HUDEP-2 (cell line): ENCODE data around the gene VAV2.
"Not testable (repeated sequence)": the region's sequence is repeated elsewhere in the genome, so short reads cannot be mapped to it uniquely, and the experiment has no call there.

ENCODE experiments used
- DNase-seq, 76 experiments: peaks; one replicate each; lab custom pipeline; 2025; ENCODE audit not compliant: unreplicated experiment in 76 of 76; lab: John Stamatoyannopoulos, UW

VAV2 gene

DNA sequence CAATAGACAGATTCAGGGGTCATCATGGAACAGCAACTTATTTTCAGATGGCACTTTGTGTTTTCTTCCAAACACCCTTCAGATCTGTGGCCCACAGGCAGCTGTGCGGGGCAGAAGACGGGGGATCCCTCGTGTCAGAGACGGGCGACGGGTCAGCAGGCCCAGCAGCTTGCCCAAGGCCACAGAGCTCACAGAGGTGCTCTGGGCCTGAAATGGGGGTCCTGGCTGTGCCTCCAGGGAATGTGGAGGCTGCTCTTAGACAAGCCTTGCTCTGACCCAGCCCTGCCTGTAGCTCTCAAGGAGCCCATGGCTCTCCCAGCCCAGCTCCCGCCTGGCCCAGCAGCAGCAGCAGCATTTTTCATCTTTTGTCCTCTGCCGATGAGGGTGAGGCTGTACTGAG, 213.0 kb downstream of the VAV2 start:
- no peak for DNase-seq

DNA sequence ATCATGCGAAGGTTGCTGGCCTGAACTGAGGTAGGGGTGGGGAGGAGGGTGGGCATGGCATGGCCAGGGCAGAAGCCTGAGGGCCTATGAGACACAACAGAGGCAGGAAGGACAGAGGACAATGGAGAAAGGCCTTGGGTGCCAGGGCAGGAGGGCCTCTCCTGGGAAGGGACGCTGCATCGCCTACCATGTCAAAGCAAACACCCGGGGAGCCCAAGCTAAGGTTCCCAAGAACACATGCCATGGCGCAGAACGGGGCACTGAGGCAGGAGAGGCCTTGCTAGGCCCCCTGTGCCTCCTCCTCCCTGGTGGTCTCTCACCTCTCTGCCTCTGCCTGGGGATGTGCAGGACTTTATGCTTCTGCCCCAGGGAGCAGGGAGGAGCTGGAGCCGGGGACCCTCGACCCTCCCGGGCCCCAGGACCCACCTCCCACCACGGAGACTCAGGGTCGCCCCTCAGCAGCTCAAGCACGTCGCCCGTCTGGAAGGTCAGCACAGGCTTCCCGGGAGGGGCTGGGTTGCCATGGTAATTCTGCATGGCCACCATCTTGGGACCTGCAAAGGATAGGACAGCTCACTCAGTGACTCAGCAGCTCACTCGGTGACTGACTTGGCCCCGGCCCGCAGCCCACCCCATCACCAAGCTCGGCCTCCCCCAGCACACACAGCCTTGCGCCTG, 213.6 kb downstream of the VAV2 start:
- DNase-seq, result no peak

DNA sequence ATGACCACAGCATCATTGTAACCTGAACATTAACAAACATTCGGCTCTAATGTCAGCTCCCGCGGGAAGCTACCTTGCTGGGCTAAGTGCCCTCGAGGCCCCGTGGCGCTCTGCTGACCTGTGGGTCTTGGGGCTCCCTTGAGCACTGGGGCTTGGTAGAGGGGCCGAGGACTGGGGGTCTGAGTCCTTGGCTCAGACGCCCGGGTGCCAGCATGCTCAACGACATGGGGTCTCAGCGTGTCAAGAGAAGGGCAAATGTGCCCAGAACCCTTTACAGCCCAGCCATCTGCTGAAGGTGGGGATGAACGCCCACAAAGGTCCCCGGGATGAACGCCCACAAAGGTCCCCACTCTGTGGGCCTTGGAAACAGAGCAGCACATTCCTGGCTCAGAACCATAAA, 214.3 kb downstream of the VAV2 start:
- DNase-seq, result no peak

DNA sequence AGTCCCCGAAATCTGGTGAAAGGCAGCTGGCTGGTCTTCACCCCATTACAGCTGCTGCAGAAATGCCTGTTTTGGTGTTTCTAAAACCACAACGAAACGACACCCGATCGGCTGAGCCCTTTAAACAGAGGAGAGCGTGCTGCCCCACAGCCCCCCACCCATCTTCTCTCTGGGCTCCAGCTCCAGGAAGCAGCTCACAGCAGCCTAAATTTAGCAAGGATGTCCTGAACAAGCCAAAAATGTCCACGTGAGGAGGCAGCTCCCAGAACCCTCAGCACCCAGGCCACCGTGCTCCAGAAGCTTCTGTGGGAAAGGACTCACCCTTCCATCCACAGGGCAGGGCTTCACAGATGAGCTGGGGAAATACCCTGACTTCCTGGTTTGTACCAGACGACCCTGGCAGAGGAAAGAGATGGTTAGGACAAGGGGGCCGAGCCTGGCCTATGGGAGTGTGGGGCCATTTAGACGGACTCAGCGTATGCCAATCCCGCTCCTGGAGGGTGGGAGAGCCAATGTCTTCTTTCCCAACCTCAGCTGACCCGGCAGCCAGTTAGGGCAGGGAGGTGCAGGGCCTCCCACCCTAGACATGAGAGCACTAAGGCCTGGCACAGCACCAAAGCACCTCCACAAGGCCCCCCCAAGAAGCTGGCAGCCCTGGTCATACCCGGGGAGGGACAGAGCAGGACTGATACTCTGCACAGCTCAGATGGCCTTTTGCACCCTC, 214.9 kb downstream of the VAV2 start:
- no peak for DNase-seq

DNA sequence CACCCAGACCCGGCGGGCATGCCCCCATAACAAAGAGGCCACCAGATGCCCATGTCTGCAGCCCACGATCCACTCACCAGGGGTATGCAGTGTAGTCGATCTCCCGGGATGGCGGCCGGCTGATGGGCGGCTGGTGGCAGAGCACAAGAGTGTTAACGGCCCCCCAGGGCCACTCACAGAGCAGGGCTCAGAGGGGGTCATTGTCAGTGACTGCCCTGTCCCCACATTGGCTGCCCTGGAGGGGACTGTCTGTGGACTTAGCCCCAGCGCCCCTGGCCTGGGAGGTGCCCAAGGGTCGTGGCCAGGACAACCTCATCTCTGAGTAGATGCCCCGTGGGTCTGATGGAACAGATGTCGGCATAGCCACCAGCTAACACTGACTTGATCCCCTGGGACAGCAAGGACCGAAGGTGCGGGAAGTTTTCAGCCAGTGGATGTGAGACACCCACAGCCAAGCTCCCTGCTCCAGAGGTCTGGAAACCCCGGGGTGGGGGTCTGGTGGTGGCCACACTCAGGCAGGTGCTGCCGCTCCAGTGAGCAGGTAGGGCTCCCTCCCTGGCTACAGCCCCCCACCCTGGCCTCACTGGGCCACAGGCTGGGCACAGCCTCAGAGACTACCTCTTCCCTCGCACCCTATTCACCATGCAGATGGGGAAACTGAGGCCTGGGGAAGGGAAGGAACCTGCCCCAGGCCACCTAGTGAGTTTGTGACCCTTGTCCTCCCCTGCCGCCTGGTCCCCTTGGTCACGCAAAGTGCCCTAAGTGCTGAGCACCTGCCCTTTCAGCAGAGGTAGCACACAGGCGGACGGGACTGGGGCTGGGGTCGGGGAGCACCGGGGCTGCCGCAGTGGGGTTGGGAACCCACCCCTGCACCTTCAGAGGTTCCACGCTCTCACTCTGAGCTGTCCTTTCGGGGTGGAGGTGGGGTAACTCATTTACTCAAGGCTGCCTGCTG, 215.9 kb downstream of the VAV2 start:
- no peak for DNase-seq

DNA sequence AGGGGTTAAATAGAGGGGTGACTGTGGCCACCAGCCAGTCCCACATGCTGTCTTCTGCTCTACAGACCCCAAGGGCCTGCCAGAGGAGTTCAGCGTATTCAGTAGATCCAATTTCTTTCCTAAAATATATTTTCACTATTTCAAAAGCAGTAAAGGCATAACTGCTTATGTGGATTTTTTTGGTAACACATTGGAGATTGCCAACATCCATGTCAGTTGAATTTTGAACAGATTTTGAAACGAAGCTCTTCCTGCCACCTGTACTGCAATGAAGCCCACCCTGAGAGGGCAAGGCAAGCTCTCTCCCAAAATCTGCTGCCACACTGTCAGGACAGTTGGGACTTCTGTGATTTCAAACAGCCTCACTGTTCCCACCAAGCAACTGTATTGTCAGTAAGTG, 216.8 kb downstream of the VAV2 start:
- no peak for DNase-seq

DNA sequence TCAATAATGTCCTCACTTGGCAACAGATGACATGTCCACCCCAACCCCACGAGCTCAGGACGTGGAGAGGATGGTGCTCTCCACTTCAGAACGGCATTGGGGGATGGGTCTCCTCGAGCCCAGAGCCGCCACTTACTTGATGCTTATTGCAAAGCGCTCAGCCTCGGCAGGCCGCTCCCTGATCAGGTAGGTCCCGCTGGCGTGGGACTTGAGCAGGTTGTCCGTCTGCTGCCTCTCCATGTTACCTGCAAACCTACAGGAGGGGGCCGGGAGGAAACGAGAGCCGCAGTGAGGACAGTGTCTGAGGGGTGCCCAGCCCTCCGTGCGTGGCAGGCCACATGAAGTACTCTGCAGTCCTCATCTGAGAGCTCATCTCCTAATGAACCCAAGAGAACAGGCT, 217.3 kb downstream of the VAV2 start:
- no peak for DNase-seq

DNA sequence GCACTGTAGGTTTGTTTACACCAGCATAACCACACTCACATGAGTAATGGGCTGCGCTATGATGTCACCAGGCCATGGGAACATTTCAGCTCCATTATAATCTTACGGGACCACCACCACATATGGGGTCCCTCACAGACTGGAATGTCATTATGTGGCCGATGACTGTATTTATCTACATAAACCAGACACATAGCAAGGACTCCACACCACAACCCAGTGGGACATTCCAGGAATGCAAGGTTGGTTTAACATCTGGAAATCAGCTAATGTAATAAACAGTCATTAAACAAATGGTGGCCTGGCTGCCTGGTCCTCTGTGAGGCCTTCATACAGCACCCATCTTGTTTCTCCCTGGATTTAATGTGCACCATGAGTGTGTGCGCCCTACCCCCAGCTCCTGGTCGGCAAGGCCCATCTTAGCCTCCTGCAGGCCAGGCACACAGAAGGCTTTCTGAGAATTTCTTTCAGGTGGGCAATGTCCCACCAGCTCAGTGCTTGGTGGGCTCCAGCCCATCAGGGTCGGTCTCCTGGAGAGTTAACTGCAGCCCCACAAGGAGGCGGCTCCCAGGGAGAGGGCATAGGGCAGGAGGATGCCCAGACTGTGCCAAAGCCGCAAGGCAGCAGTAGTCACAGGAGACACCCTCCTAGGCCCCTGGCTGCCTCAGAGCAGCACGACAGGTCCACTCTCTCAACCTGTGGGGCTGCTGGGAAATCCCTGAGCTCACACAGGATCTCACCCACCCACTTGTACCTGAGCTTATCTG, 218.1 kb downstream of the VAV2 start:
- DNase-seq, result no peak

DNA sequence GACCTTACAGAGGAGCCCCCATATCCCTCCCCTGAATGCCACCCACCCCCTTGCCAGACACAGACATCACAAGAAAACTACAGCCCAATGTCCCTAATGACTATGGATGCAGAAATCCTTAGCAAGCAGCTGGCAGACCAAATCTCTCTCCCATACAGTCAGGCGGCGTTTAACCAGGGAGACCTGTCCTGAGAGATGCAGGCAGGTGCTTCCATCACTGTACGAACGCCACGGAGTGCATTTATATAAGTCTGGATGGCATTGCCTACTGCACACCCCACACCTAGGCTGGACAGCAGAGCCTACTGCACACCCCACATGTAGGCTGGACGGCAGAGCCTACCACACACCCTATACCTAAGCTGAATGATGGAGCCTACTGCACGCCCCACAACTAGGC, 219.5 kb downstream of the VAV2 start:
- no peak for DNase-seq

DNA sequence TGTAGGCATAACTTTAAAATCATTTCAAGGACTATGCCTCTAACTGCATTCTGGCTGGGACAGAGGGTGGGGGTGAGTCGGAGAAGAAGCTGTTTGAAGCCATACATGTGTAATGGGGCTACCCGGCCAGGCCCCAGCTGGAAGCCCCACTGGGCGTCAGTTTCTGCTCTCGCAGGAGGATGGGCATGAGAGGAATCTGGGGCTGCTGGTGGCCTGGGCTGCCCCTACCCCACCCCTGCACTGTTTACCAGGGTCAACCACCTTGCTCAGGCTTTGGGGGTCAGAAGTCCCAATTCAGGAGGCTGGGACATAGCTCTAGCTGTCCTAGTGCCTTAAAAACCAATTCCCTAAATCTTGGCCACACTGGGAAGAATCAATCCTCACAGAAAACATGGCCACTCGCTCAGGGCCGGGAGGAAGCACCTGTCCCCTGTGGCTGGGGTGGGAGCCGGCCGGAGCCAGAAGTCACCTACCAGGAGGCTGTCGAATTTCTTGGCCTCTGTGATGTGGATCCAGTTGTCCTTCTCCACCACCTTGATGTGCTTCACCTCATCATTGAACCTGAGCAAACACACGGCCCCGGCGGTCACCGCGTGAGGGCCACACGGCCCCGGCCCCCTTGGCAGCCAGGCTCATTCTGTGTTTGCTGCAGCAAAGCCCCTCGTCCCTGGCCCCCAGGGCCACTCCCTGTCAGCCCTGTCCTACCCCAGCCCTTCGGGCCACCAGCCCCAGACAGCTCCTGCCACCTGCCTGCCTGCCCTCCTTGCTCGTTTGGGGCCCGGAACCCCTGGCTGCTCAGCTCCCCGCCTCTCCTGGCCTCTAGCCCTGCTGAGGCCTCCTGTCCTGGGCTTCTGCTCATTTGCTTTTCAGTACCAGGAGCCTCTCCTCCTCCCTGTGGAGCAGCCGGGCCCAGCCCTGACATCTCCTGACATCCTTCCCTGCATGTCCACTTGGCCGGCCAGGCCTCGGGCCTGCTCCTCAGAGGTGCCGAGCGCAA, 220.3 kb downstream of the VAV2 start:
- no peak for DNase-seq

DNA sequence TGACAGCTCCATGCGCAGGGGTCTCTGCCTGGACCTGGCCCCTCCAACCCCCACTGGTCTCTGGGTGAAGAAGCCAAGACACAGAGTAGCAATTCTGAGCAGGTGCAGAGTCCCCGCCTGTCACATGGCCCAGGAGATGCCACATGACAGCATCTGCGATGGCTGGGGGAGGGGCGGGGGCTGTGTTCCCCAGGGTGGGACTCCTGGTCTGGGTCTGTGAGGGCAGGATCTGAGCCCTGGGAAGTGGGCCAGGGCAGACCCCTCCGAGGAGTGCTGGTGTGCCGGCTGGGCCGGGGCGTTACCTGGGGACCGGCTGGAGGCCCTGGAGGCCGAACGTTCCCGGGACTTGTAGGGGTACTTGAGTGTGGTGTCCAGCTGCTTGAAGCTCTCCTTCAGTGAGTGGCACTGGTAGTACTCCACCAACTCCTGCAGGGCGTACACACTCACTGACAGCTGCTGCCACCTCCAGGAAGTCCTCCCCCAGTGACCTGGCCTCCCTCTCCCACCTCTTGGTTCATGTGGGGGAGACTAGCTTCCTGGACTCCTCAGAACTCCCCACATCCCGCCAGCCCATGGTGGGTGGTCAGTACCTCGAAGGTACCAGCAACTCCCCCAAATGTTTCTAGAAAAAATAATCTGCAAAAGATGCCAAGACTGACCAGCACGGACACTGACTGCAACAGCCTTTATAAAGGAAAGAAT, 221.9 kb downstream of the VAV2 start:
- DNase-seq, result no peak

DNA sequence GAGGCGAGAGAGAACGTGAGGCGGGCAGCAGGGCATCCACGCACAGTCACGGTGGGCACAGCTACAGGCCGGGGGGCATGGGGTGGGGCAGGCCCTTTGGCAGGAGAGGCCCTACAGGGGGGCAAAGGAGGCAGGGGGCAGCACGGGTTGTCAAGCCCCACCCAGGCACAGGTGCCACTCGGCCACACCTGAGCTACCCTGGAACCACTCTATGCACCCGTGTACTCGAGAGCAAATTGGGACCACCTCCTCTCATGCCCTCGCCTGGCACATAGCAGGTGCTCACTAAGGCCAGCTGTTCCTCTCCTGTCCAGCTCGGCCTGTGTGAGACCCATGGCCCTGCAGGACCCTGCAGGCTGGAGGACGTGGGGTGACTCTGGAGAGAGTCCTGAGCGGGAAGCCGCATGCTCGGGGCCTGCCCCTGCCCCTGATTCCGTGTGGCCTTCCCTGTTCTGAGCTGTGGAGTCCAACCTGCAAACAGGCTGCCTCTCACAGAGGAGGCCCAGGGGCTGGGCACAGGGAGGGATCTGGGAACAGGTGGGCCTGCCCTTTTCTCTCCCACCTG, 222.5 kb downstream of the VAV2 start:
- no peak for DNase-seq

DNA sequence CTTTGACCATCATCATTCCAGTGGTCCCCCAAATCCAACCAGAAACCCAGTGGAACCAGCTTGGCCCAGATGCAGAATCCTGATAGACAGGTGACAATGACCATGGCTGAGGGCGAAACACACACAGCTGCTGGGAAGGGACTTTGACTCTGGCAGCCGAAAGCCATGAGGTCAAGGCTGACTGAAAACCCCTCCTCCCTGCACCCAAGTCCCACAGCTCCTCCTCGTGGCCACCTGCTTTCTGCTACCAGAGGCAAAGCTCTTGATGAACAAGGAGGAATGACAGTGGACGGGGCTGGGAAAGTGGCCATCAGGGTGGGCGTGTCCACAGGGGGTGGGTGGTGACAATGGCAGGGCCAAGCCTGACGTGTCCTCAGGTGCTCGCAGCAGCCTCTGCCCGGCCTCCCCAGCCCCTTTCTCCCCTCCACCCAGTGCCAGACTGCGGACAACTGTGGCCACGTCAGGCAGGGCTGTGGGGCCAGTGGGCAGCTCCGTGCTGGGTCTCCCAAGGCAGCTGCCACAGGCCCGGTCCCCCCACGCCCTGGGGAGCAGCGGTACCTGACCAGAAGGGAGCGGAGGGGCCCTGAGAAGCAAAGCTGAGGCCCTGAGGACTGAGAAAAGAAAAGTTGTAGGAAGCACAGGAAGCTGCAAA, 223.1 kb downstream of the VAV2 start:
- peak in 17 of 76 experiments; percentile 4 to 29 (median 17) for DNase-seq

DNA sequence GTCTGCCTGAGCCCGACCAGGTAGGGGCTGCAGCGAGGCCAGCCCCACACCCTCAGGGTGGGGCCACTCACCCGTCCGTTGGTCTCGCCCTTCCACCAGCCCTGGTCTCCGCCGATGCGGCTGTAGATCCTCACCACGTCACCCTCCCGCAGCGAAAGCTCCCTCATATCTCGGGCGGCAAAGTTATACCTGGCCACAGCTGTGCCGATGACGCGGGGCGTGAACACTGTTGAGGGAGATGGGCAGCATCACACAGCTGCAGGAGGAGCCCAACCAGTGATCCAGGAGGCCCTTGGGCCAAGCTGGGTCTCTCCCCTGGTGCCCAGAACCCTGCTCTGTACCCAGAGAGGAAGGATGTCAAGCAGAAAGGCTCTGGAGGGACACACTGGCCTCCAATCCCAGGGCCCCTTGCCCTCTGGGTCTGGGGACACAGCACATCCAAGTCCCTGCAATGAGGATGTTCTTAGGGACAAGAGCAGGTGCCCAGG, 223.7 kb downstream of the VAV2 start:
- DNase-seq, result no peak

DNA sequence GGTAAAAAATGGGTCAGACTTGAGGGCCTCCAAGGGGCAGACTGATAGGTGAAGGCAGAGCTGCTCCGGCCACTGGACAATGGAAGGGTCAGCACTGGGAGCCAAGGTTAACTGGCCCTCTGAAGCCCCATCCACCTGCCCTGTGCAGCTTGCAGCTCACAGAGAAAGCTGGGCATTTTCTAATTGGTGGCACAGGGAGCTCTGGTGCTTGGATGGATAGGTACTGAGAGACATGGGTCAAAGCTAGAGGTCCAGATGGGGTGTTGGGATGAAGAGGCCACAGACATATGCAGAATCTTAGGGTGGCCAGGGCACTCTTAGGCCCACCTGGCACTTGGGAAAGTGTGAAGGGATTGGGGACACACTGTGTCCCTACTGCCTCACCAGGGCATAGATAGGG, 224.5 kb downstream of the VAV2 start:
- no peak for DNase-seq

DNA sequence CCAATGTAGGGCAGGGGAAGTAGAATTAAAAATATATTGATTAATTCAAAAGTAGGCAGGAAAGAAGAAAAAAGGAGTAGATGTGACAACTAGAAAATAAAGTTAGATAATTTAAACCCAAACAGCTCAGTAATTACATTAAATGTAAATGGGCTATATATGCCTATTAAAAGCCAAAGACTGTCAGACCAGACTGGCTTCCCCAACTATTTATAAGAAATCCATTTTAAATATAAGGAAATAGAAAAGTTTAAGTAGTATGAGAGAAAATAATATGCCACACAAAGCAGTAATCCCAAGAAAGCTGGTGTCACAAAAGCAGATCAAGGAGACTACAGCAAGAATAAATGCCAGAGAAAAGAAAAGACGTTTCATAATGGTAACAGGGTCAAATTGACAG, 225.1 kb downstream of the VAV2 start:
- DNase-seq, result no peak

DNA sequence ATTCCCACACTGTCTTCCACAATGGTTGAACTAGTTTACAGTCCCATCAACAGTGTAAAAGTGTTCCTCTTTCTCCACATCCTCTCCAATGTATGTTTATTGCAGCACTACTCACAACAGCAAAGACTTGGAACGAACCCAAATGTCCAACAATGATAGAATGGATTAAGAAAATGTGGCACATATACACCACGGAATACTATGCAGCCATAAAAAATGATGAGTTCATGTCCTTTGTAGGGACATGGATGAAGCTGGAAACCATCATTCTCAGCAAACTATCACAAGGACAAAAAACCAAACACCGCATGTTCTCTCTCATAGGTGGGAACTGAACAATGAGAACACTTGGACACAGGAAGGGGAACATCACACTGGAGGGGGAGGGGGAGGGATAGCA, 225.9 kb downstream of the VAV2 start:
- DNase-seq, result not testable (repeated sequence)
